ENCODE measurements around the gene URAD. TPM values are rescaled to one million over a fixed set of nuclear protein-coding genes. Genes with fewer than 3 reads are reported as not detected.

Gene URAD
- total RNA-seq, 2 donors from 2014 or later = not detected

GRCh38 chr13:27954406-27954851 lies 34.1 kb downstream of the URAD start:
- peaks cover 38 to 52% of the 10 kb centered on the region in 2 donors for H3K27me3 ChIP-seq
- TF ChIP-seq, protein P1, sequence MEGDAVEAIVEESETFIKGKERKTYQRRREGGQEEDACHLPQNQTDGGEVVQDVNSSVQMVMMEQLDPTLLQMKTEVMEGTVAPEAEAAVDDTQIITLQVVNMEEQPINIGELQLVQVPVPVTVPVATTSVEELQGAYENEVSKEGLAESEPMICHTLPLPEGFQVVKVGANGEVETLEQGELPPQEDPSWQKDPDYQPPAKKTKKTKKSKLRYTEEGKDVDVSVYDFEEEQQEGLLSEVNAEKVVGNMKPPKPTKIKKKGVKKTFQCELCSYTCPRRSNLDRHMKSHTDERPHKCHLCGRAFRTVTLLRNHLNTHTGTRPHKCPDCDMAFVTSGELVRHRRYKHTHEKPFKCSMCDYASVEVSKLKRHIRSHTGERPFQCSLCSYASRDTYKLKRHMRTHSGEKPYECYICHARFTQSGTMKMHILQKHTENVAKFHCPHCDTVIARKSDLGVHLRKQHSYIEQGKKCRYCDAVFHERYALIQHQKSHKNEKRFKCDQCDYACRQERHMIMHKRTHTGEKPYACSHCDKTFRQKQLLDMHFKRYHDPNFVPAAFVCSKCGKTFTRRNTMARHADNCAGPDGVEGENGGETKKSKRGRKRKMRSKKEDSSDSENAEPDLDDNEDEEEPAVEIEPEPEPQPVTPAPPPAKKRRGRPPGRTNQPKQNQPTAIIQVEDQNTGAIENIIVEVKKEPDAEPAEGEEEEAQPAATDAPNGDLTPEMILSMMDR (IDR thresholded peaks at IDR 0.05) = no peak
- H3K4me3 ChIP-seq = peak overlapping the region; percentile 21 to 45
- H3K27ac ChIP-seq = no peak overlapping the region
- H3K9me3 ChIP-seq = no peaks in the 10 kb centered on the region
- no peaks in the 10 kb centered on the region for H3K36me3 ChIP-seq
- peaks cover 0 to 15% of the 10 kb centered on the region in 2 donors for H3K4me1 ChIP-seq
- DNase-seq (ENCODE audit: low spot score) = no peak

GRCh38 chr13:27953676-27954405 lies 34.7 kb downstream of the URAD start:
- no peaks in the 10 kb centered on the region for H3K36me3 ChIP-seq
- H3K27me3 ChIP-seq = peaks cover 35 to 46% of the 10 kb centered on the region in 2 donors
- H3K9me3 ChIP-seq = no peaks in the 10 kb centered on the region
- peaks cover 0 to 15% of the 10 kb centered on the region in 2 donors for H3K4me1 ChIP-seq
- no peak for DNase-seq (ENCODE audit: low spot score)
- no peak overlapping the region for H3K27ac ChIP-seq
- TF ChIP-seq, protein P1 (IDR thresholded peaks at IDR 0.05) = peak; percentile 84 to 91
- H3K4me3 ChIP-seq = peak overlapping the region; percentile 21 to 45

DNA sequence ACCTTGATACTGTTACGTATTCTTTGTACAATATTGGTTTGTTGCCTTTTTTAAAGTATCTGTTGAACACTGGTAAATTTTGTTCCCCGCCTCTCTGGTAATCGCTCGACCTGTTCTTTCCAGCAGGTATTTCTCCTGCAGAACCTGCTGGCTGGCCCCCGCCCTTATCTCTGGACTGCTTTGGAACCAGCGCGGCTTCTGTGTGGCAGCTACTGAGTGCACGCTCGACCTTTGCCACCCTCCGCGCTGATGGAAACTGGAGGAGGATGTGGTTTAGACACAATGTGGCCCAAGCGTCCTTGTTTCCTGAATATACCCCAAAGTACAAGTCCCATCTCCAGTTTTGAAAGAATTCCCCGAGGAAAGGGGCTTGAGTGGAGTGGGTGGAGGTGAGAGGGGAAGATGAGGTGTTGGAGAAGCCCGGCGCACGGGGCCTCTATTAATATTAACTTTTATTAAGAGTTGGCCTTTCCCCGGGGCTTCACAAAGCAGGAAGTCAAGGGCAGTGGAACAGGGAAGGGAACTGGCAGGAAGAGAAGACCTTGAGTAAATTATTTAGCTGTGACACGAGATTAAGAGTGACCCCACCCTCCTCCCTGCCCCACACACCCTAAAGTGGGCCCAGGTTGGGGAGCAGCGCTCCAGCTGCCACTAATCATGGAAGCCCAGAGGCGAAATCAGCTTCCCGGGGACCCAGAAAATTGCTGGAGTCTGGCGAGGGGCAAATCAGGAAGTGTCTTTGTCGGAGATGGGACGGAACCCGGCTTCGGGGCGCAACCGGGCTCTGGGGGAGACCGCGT lies 35.4 kb downstream of the URAD start:
- TF ChIP-seq, protein P1 (IDR thresholded peaks at IDR 0.05) = no peak
- no peak for DNase-seq (ENCODE audit: low spot score)
- no peaks in the 10 kb centered on the region for H3K9me3 ChIP-seq
- no peak overlapping the region for H3K27ac ChIP-seq
- H3K4me3 ChIP-seq = peak overlapping the region; percentile 21 to 45
- H3K4me1 ChIP-seq = peaks cover 0 to 15% of the 10 kb centered on the region in 2 donors
- H3K36me3 ChIP-seq = no peaks in the 10 kb centered on the region
- H3K27me3 ChIP-seq = peaks cover 33 to 38% of the 10 kb centered on the region in 2 donors

- DNase-seq (ENCODE audit: low spot score) = no peak
- Histone ChIP-seq H3K27me3 (no peaks in the 10 kb centered on the region), H3K27ac (no peak overlapping the region), H3K4me1 (no peaks in the 10 kb centered on the region), H3K9me3 (peaks cover 0 to 20% of the 10 kb centered on the region in 2 donors), H3K36me3 (no peaks in the 10 kb centered on the region), H3K4me3 (no peak overlapping the region)
- TF ChIP-seq, protein P1 (IDR thresholded peaks at IDR 0.05) = no peak
Observed at GRCh38 chr13:27942972-27943371, 45.5 kb downstream of the URAD start.

- no peak for DNase-seq (ENCODE audit: low spot score)
- H3K4me1 ChIP-seq = no peaks in the 10 kb centered on the region
- no peaks in the 10 kb centered on the region for H3K36me3 ChIP-seq
- no peak overlapping the region for H3K27ac ChIP-seq
- no peak overlapping the region for H3K4me3 ChIP-seq
- H3K9me3 ChIP-seq = no peaks in the 10 kb centered on the region
- H3K27me3 ChIP-seq = peaks cover 7 to 9% of the 10 kb centered on the region in 2 donors
- TF ChIP-seq, protein P1 (IDR thresholded peaks at IDR 0.05) = no peak
Observed at GRCh38 chr13:27933580-27934328, 54.7 kb downstream of the URAD start.
